SK-N-SH treated with all-trans-retinoic acid at 6 μM for 48 hours (cell line): Measurements from ENCODE around the gene AGBL1.

ENCODE experiments used
- ATAC-seq: fragments of 200-7000 bp; cut with Tn5 transposase; 3 replicates; pipeline ENCODE4 v1.9.1; 2020; ENCODE audit warnings: mild to moderate bottlenecking, moderate library complexity
- ARNTL ChIP-seq: fragments of 450-650 bp; formaldehyde crosslinking; IDR thresholded peaks from 2 replicates; pipeline ENCODE4 v1.5.0; 2020; ENCODE audit warnings: low read depth, mild to moderate bottlenecking, moderate library complexity, borderline replicate concordance
- BACH2 ChIP-seq: fragments of 250-450 bp; sonication (Bioruptor Pico); IDR thresholded peaks from 2 replicates; pipeline ENCODE4 v1.9.0; 2021; ENCODE audit warnings: mild to moderate bottlenecking, borderline replicate concordance
- CSDC2 ChIP-seq: fragments of 250-450 bp; sonication (Bioruptor Pico); IDR thresholded peaks from 2 replicates; pipeline ENCODE4 v1.5.0; 2020; ENCODE audit warnings: mild to moderate bottlenecking, moderate library complexity
- ESRRG ChIP-seq: fragments of 250-450 bp; sonication (Bioruptor Pico); IDR thresholded peaks from 2 replicates; pipeline ENCODE4 v1.6.1; 2021; ENCODE audit warnings: mild to moderate bottlenecking
- GLIS3 ChIP-seq: fragments of 250-450 bp; sonication (Bioruptor Pico); IDR thresholded peaks from 2 replicates; pipeline ENCODE4 v1.5.0; 2020; ENCODE audit warnings: mild to moderate bottlenecking, moderate library complexity
- ISL1 ChIP-seq: fragments of 250-450 bp; sonication (Bioruptor Pico); IDR thresholded peaks from 2 replicates; pipeline ENCODE4 v2.1.2; 2022; ENCODE audit warnings: mild to moderate bottlenecking, moderate library complexity
- OSR1 ChIP-seq: fragments of 250-450 bp; sonication (Bioruptor Pico); IDR thresholded peaks from 2 replicates; pipeline ENCODE4 v1.8.0; 2022; ENCODE audit warnings: moderate library complexity, mild to moderate bottlenecking, inconsistent platforms
- PPARA ChIP-seq: fragments of 250-450 bp; sonication (Bioruptor Pico); IDR thresholded peaks from 2 replicates; pipeline ENCODE4 v1.5.0; 2020; ENCODE audit warnings: mild to moderate bottlenecking, borderline replicate concordance
- RARB ChIP-seq: fragments of 250-450 bp; sonication (Bioruptor Pico); IDR thresholded peaks from 2 replicates; pipeline ENCODE4 v1.8.0; 2021; ENCODE audit warnings: mild to moderate bottlenecking, moderate library complexity
- SNAI2 ChIP-seq: fragments of 250-450 bp; sonication (Bioruptor Pico); IDR thresholded peaks from 2 replicates; pipeline ENCODE4 v1.5.0; 2020; ENCODE audit warnings: mild to moderate bottlenecking, moderate library complexity
- TCF4 ChIP-seq: fragments of 250-450 bp; sonication (Bioruptor Pico); IDR thresholded peaks from 2 replicates; pipeline ENCODE4 v1.8.0; 2021; ENCODE audit warnings: mild to moderate bottlenecking, moderate library complexity, borderline replicate concordance
- TOX ChIP-seq: fragments of 250-450 bp; sonication (Bioruptor Pico); IDR thresholded peaks from 2 replicates; pipeline ENCODE4 v1.8.0; 2021; ENCODE audit warnings: mild to moderate bottlenecking, moderate library complexity, borderline replicate concordance
- ZC3H10 ChIP-seq: fragments of 250-450 bp; sonication (Bioruptor Pico); IDR thresholded peaks from 2 replicates; pipeline ENCODE4 v1.5.1; 2021; ENCODE audit warnings: mild to moderate bottlenecking, moderate library complexity
- ZFP3 ChIP-seq: fragments of 250-450 bp; sonication (Bioruptor Pico); IDR thresholded peaks from 2 replicates; pipeline ENCODE4 v1.5.0; 2020; ENCODE audit warnings: mild to moderate bottlenecking, moderate library complexity
- ZFP30 ChIP-seq: fragments of 450-650 bp; formaldehyde crosslinking; IDR thresholded peaks from 2 replicates; pipeline ENCODE4 v1.5.0; 2022; ENCODE audit warnings: mild to moderate bottlenecking, moderate library complexity
- ZNF565 ChIP-seq: fragments of 450-650 bp; formaldehyde crosslinking; conservative IDR thresholded peaks from 2 replicates; pipeline ENCODE4 v1.5.0; 2020; ENCODE audit warnings: low read depth, mild to moderate bottlenecking, moderate library complexity
- ZNF70 ChIP-seq: fragments of 450-650 bp; formaldehyde crosslinking; IDR thresholded peaks from 2 replicates; pipeline ENCODE4 v1.5.0; 2020; ENCODE audit warnings: mild to moderate bottlenecking, moderate library complexity
- ZNF8 ChIP-seq: fragments of 450-650 bp; formaldehyde crosslinking; IDR thresholded peaks from 2 replicates; pipeline ENCODE4 v1.5.0; 2020; ENCODE audit warnings: mild to moderate bottlenecking, moderate library complexity
- TF ChIP-seq, protein P1 (sequence below): fragments of 250-450 bp; sonication (Bioruptor Pico); IDR thresholded peaks from 2 replicates; pipeline ENCODE4 v1.8.0; 2021; ENCODE audit warnings: low read depth, mild to moderate bottlenecking, moderate library complexity, borderline replicate concordance
- TF ChIP-seq, protein P2 (sequence below): fragments of 250-450 bp; sonication (Bioruptor Pico); IDR thresholded peaks from 2 replicates; pipeline ENCODE4 v1.5.0; 2020; ENCODE audit warnings: mild to moderate bottlenecking, moderate library complexity
- TF ChIP-seq, protein P3 (sequence below): fragments of 250-450 bp; sonication (Bioruptor Pico); IDR thresholded peaks from 2 replicates; pipeline ENCODE4 v1.5.1; 2020; ENCODE audit warnings: low read depth, mild to moderate bottlenecking, moderate library complexity

The AGBL1 gene

DNA sequence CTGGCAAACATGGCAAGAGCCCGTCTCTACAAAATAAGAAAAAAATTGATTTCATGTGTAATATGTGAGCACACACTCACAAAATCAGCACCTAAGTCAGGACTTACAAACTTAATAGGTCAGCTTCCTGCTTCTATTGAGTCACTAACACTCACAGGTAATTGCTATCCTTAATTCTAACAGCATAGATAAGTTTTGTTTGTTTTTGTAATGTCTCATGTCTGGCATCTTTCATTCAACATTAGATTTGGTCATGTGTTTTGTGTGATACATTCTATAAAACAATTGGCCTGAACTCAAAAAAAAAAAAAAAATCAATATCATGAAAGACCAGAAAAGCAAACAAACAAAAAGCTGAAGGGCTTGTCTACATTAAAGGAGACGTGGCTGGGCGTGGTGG lies 564.7 kb downstream of the AGBL1 start:
- ATAC-seq: no peak
- no peak for TF ChIP-seq ESRRG
- no peak for TF ChIP-seq ZFP30 (CRISPR knock-in tag)
- no peak for TF ChIP-seq RARB (CRISPR knock-in tag)
- no peak for TF ChIP-seq ZNF8
- TF ChIP-seq OSR1 (CRISPR knock-in tag): no peak
- no peak for TF ChIP-seq ZC3H10 (CRISPR knock-in tag)
- TF ChIP-seq TCF4 (CRISPR knock-in tag): no peak
- no peak for TF ChIP-seq SNAI2 (CRISPR knock-in tag)
- no peak for TF ChIP-seq ARNTL
- no peak for TF ChIP-seq TOX (CRISPR knock-in tag)
- TF ChIP-seq, protein P1, sequence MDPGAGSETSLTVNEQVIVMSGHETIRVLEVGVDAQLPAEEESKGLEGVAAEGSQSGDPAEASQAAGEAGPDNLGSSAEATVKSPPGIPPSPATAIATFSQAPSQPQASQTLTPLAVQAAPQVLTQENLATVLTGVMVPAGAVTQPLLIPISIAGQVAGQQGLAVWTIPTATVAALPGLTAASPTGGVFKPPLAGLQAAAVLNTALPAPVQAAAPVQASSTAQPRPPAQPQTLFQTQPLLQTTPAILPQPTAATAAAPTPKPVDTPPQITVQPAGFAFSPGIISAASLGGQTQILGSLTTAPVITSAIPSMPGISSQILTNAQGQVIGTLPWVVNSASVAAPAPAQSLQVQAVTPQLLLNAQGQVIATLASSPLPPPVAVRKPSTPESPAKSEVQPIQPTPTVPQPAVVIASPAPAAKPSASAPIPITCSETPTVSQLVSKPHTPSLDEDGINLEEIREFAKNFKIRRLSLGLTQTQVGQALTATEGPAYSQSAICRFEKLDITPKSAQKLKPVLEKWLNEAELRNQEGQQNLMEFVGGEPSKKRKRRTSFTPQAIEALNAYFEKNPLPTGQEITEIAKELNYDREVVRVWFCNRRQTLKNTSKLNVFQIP: no peak
- TF ChIP-seq GLIS3: no peak
- no peak for TF ChIP-seq ZFP3 (CRISPR knock-in tag)
- no peak for TF ChIP-seq BACH2
- TF ChIP-seq, protein P2, sequence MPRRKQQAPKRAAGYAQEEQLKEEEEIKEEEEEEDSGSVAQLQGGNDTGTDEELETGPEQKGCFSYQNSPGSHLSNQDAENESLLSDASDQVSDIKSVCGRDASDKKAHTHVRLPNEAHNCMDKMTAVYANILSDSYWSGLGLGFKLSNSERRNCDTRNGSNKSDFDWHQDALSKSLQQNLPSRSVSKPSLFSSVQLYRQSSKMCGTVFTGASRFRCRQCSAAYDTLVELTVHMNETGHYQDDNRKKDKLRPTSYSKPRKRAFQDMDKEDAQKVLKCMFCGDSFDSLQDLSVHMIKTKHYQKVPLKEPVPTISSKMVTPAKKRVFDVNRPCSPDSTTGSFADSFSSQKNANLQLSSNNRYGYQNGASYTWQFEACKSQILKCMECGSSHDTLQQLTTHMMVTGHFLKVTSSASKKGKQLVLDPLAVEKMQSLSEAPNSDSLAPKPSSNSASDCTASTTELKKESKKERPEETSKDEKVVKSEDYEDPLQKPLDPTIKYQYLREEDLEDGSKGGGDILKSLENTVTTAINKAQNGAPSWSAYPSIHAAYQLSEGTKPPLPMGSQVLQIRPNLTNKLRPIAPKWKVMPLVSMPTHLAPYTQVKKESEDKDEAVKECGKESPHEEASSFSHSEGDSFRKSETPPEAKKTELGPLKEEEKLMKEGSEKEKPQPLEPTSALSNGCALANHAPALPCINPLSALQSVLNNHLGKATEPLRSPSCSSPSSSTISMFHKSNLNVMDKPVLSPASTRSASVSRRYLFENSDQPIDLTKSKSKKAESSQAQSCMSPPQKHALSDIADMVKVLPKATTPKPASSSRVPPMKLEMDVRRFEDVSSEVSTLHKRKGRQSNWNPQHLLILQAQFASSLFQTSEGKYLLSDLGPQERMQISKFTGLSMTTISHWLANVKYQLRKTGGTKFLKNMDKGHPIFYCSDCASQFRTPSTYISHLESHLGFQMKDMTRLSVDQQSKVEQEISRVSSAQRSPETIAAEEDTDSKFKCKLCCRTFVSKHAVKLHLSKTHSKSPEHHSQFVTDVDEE (CRISPR knock-in tag): no peak
- no peak for TF ChIP-seq PPARA (CRISPR knock-in tag)
- no peak for TF ChIP-seq ZNF70 (CRISPR knock-in tag)

DNA sequence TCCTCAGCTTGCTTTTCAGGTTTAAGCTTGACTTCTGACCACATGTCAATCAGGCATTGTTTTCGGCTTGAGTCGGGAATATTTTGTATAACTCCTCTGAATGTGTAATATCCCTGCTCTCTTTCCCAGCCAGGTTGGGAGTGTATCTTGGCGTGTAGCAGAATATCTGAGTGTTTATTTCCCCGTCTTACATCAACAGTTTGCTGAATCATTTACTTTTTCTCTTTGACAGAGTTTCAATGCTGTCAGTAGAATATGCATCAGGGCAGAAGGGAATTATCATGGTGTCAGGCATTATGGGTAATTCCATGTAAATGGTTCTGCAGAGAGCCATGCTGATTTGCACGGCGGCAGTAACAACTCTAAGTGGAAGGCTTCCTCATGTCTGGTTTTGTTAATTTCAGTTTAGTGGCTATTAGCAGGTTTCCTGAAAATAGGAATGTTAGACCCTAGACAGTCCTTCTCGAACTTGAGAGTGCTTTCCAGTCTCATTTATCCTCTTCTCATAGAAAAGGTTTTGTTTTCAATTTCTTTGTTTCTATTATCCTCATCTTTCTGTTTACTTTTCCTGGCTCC lies 566.3 kb downstream of the AGBL1 start:
- TF ChIP-seq, protein P1: no peak
- ATAC-seq: no peak

DNA sequence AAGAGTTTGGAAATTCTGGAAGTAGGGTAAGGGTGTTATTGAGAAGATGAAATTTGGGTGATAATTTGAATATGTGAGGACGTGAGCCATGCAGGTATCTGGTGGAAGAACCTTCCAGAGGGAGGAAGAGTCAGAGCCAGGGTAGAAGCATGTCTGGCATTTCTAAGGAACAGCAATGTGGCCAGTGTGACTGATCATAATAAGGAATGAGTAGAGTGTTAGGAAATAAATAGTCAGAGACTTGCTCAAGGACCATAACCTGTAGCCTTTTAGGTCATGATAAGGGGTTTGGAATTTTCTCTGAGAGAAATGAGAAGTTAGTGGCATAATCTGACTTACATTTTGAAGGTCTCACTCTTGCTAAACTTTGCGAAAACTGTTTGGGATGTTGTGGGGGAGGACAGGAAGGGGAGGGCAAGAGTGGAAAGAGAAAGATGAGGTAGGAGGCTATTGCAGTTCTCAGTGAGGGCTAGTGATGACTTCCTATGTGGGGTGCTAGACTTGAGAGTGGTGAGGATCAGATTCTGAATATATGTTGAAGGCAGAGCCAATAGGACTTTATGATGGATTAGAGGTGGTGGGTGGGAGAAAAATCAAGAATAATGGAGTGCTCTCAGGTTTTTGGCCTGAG lies 568.3 kb downstream of the AGBL1 start:
- TF ChIP-seq PPARA (CRISPR knock-in tag): no peak
- no peak for TF ChIP-seq RARB (CRISPR knock-in tag)
- no peak for TF ChIP-seq ZNF565 (CRISPR knock-in tag)
- no peak for TF ChIP-seq CSDC2 (CRISPR knock-in tag)
- TF ChIP-seq, protein P2 (CRISPR knock-in tag): no peak
- no peak for TF ChIP-seq TOX (CRISPR knock-in tag)
- TF ChIP-seq ZC3H10 (CRISPR knock-in tag): no peak
- no peak for TF ChIP-seq ISL1 (CRISPR knock-in tag)
- TF ChIP-seq GLIS3: no peak
- no peak for TF ChIP-seq SNAI2 (CRISPR knock-in tag)
- TF ChIP-seq, protein P1: no peak
- TF ChIP-seq OSR1 (CRISPR knock-in tag): no peak
- no peak for TF ChIP-seq TCF4 (CRISPR knock-in tag)
- TF ChIP-seq ZFP30 (CRISPR knock-in tag): no peak
- TF ChIP-seq ZNF8: no peak
- no peak for TF ChIP-seq ARNTL
- TF ChIP-seq, protein P3, sequence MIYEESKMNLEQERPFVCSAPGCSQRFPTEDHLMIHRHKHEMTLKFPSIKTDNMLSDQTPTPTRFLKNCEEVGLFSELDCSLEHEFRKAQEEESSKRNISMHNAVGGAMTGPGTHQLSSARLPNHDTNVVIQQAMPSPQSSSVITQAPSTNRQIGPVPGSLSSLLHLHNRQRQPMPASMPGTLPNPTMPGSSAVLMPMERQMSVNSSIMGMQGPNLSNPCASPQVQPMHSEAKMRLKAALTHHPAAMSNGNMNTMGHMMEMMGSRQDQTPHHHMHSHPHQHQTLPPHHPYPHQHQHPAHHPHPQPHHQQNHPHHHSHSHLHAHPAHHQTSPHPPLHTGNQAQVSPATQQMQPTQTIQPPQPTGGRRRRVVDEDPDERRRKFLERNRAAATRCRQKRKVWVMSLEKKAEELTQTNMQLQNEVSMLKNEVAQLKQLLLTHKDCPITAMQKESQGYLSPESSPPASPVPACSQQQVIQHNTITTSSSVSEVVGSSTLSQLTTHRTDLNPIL (CRISPR knock-in tag): no peak
- TF ChIP-seq ESRRG: no peak
- TF ChIP-seq ZFP3 (CRISPR knock-in tag): no peak
- TF ChIP-seq ZNF70 (CRISPR knock-in tag): no peak
- no peak for ATAC-seq
